HG03442 (cell line): ENCODE measurements around the gene FAM186B.

Experiments used
- ATAC-seq: cut with Tn5 transposase; IDR thresholded peaks from one replicate; pipeline ENCODE4 v1.9.1; 2021; ENCODE audit warnings: mild to moderate bottlenecking, moderate library complexity; ENCODE audit not compliant: unreplicated experiment

FAM186B gene

DNA sequence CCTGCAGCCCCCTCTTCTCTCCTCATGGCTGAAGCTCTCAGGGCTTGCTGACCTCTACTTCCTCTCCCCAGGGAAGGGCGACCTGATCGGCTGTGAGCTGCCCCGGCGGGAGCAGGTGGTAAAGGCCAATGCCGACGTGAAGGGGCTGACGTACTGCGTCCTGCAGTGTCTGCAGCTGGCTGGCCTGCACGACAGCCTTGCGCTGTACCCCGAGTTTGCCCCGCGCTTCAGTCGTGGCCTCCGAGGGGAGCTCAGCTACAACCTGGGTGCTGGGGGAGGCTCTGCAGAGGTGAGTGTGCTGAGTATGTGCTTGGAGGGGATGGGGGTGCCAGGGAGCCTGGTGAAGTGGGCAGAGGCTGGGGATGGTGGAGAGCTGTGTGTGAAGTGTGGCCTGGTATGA lies 51.2 kb downstream of the FAM186B start:
- ATAC-seq: no peak

DNA sequence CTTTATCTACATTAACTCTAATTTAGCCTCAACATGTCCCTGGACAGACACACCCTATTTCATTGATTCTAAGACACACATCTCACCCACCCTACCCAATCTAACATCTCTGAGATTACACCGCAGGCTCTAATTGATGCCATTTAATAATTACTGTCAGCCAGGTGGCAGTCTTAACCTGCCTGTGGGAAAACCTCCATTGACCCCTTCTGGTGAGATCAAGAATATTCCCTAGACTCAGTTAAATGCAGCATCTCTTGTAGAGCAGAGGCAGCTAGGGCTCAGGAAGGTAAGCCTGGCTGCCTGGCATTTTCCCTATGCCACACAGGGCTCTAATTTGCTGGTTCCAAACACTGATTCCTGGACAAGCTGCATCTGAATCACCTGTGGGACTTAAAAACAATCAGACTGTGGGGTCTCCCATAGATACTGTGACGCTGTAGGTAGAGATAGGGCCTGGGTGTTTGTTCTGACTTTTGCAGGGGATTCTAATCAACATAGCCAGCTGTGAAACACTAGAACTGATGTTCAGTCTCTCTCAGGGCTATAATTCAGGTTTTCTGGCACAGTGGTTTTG lies 51.8 kb downstream of the FAM186B start:
- ATAC-seq: no peak

DNA sequence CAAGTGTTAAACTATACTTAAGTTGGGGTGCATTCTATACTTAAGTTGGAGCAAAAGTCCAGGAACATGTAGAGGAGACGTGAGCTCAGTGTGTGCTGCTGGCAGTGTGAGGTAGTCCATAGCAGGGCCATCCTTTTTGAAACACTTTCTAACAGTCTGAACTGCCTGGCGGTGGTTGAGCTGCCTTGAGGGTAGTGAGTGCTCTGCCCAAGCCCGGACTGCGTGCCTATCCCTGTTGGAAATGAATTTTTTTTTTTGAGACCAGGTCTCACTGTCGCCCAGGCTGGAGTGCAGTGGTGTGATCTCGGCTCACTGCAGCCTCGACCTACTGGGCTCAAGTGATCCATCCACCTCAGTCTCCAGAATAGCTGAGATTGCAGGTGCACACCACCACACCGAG lies 52.5 kb downstream of the FAM186B start:
- ATAC-seq: no peak

DNA sequence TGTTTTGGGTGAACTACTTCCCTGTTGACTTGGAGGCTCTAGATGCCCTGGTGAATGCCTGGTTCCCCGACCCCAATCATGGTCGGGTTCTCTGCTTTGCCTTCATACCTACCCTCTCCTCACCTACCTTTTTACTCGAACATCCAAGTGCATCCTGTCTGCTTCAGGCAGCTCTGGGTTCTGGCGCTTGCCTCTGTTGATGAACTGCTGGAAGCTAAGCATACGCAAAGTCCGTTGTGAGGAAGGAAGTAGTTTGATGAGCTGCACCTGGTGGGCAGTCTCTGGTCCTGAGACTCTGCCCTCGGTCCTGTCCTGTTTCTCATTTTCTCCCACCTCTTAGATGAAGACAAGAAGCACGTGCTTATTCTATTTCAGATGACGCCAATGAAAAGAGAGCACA lies 53.0 kb downstream of the FAM186B start:
- no peak for ATAC-seq

DNA sequence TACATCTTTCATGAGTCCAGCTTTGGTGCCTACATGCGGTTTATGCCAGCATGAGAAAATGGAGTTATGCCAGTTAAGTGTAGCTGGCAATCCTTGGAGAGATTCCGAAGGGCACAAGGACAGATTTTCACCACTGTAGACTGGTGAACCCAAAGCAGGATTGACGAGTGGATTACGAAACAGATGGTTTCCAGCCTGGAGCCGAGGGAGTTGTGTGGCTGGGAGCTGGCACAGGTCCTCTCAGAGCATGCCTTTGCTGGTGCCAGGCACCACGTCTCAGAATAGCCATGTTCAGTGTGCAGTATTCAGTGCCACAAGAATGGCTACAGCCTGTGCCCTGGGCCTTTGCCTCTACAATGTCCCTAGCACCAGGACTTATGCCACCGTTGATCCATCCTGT lies 53.4 kb downstream of the FAM186B start:
- ATAC-seq: no peak

DNA sequence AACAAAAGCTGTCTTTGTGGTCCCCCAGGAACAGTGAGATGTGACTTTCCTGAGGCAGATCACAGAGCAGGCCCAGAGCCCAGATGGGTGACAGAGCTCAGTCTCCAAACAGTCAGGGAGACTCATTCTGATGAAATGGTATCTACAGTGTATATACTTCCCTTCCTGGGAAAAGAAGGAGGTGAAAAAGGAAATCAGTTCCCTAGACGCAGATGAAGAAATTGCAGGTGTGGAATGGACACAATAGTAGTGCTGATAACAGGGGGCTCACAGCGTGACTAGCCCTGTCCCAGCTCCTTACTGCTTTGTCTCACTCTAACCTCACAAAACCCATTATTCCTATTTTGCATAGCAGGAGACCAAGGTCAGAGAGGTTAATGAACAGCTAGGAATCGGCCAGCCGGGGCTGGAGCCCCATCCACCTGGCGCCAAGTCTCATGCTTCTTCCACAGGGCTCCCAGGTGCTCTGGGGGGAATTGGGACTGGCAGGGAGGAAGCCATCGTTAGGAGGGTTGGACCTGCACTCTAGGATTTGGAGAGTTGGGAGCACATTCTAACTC lies 54.7 kb downstream of the FAM186B start:
- ATAC-seq: no peak

DNA sequence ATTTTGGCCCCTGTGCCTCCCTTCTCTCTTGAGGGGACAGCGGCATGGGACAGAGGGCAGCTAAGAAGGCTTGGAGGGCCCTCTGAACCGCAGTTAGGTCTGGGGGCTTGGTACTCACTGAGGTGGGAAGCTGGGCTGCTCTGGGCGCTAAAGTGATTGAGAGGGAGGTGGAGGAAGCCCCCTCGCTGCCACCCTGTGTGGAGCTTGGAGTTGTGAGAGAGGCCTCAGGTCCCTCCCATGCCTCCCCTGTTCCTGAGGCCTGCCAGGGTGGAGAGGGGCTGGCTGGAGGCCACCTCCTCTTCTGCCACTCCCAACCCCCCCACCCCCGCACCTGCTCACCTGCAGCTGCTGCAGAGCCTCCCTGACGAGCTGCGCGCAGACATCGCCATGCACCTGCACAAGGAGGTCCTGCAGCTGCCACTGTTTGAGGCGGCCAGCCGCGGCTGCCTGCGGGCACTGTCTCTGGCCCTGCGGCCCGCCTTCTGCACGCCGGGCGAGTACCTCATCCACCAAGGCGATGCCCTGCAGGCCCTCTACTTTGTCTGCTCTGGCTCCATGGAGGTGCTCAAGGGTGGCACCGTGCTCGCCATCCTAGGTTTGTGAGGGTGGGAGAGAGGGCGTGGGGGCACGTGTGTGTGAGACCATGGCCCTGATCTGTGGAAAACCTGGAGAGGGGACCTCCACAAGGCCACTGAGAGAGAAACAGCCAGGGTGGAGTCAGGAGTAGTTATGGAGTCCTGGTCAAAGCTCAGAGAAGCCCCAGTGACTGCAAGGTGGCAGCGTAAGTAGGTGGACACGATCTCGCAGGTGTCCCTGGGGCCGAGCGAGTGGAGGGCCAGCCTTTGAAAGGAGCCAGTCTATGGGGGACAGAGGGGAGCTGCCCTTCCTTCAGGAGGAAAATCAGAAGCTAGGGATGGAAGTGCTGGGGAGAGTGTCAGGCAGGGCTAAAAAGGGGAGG lies 55.4 kb downstream of the FAM186B start:
- ATAC-seq: no peak

DNA sequence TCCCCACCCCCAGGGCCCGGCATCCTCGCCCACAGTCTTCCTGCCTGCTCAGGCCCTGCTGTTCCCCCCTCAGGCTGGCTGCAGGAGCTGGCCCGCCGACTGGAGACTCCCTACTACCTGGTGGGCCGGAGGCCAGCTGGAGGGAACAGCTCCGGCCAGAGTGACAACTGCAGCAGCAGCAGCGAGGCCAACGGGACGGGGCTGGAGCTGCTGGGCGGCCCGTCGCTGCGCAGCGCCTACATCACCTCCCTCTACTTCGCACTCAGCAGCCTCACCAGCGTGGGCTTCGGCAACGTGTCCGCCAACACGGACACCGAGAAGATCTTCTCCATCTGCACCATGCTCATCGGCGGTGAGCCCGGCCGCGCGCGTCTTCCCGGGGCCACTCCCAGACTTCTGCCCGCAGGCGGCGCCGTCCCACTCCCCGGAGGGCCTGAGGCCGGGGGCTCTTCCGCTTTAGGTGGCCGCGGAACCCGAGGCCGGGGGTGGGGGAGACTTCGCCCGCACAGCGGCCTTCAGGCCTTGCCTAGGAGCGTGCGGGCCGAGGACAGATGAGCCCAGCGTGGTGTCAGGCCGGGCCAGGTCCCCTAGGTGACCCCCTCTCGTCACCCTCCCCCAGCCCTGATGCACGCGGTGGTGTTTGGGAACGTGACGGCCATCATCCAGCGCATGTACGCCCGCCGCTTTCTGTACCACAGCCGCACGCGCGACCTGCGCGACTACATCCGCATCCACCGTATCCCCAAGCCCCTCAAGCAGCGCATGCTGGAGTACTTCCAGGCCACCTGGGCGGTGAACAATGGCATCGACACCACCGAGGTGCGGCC lies 56.4 kb downstream of the FAM186B start:
- ATAC-seq: no peak

DNA sequence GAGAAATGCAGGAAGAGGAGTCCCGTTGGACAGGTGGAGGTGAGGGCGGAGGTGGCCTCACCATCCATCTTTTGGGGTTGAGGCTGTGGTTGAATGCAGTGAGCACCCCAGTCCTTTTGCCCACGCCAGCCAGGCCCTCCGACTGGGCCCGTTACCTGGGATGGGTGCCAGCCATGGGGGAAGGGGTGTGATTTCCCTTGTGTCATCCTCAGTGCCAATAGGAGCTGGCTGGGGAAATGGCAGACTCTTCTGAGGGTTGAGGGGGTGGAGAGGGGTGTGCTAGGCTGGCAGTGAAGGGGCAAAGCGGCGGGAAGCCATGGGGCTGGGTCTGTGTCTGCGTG lies 57.0 kb downstream of the FAM186B start:
- ATAC-seq: no peak

DNA sequence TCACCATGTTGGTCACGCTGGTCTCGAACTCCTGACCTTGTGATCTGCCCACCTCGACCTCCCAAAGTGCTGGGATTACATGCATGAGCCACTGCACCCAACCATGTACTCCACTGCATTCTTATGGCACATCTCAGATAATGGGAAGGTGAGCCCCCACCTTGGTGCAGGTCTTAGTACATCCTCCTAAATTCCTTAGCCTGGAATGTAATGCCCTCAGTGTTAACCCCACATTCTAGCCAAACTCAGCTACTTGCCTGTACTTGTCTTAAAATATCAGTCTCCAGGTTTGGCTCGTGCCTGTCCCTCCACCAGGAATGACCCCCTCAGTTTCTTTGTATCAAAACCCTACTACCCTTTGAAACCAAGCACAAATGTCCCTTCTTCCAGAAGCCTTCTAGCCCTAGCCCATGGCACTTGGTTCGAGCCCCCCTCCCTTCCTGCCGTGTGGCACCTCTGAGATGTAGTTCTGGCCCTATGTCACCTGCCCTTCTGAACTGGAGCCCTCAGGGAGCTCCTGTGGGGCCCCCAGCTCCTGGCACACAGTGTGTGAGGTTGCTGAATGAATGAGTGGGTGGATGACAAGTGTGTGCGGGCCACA lies 58.2 kb downstream of the FAM186B start:
- ATAC-seq: no peak

DNA sequence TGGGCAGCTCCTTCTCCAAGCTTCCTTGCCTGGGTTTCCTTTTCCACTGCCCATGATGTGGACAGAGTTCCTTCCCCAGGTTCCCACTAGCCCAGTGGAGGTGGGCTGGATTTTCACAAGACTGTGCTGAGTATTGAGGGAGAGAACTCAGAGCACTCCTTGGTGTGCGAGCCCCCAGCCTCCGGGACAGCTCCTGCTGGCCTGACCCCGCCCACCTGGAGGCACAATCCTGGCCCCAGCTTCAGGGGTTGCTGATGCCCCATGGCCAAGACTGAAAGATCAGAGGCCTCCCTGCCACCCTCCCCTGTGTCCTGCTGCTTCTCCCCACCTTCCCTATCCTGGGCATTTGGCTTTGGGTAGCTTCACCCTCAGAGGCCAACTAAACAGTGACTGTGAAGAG lies 59.0 kb downstream of the FAM186B start:
- no peak for ATAC-seq

DNA sequence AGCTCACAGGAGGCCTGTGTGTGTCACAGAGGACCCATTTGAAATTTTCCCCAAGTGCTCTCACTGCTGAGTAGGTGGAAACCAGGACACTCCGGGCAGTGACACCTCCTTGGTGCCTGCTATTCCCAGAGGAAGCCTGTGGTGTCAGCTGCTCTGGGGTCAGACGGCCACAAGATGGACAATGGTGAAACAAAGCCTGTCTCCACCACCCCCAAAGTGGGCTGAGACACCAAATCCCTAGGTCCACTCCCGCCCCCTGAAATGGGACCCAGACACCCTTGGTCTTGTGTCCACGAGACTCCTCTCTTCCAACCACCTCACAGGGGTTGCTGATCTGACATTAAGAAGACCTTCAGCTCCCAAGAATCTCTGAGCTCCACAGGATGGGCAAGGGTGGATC lies 59.6 kb downstream of the FAM186B start:
- ATAC-seq: no peak

DNA sequence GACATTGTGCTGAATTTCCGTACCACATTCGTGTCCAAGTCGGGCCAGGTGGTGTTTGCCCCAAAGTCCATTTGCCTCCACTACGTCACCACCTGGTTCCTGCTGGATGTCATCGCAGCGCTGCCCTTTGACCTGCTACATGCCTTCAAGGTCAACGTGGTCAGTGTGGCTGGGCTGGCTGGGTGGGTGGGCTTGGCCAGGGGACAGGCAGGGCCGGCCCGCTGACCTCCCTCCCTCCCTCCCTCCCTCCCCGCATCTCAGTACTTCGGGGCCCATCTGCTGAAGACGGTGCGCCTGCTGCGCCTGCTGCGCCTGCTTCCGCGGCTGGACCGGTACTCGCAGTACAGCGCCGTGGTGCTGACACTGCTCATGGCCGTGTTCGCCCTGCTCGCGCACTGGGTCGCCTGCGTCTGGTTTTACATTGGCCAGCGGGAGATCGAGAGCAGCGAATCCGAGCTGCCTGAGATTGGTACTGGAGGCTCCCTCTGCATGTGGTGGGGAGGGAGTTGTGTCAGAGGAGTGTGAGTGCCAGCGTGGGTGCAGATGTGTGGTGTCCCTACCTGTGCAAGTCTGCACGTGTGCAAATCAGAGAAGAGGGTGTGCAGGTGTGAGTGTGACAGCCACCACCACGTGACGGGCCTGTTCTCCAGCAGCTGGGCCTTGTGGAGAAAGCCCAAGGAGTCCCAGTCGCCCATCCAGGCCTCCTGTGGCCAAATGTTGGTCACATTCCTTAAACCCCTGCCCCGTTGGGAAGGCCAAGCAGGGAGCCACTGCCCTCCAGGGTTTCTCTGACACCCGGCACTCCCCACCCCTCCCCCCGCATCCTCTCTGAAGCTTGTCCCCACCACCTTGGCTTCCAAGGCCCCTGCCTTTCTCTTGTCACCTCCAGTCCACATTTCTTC lies 61.3 kb downstream of the FAM186B start:
- ATAC-seq: no peak

DNA sequence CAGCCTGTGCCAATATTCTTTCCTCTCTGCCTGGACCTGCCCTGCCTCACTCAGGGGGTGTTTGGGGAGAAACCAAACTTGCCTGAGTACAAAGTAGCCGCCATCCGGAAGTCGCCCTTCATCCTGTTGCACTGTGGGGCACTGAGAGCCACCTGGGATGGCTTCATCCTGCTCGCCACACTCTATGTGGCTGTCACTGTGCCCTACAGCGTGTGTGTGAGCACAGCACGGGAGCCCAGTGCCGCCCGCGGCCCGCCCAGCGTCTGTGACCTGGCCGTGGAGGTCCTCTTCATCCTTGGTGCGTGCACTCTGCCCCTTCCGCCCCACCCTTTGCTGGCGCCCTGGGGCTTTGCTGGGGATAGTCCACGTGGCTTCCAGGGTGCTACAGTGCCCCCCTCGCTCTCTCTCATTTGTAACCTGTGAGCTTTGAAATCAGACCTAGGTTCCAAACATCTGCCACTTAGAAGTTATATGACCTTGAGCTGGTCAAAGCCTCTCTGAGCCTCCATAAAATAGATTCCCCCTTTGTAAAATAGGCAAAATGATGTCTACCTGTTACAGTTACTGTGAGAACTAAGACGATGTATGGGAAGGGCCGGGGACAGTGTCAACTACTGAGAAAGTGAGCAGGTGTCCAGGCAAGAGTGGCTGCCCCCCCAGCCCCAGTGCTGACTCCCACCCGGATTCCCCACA lies 62.1 kb downstream of the FAM186B start:
- ATAC-seq: no peak

DNA sequence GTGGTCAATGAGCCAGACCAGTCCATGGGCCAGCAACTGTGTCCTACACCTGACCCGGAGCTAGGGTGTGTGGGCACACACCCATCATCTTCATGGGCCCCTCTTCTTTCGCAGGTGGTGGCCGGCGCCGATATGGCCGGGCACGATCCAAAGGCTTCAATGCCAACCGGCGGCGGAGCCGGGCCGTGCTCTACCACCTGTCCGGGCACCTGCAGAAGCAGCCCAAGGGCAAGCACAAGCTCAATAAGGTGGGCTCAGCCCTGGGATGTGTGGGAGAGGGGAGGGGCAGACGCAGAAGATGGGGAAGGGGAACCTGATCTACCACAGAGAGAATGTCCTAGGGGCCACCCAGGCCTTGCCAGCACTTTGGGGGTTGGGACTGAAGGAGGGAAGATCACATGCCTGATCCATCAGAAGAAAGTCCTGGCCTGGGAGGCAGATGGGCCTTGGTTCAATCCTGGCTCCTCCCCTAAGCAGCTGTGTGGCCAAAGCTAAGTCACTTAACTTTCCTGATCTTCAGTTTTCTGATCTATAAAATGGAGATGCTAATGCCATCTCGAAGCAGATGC lies 62.8 kb downstream of the FAM186B start:
- no peak for ATAC-seq

DNA sequence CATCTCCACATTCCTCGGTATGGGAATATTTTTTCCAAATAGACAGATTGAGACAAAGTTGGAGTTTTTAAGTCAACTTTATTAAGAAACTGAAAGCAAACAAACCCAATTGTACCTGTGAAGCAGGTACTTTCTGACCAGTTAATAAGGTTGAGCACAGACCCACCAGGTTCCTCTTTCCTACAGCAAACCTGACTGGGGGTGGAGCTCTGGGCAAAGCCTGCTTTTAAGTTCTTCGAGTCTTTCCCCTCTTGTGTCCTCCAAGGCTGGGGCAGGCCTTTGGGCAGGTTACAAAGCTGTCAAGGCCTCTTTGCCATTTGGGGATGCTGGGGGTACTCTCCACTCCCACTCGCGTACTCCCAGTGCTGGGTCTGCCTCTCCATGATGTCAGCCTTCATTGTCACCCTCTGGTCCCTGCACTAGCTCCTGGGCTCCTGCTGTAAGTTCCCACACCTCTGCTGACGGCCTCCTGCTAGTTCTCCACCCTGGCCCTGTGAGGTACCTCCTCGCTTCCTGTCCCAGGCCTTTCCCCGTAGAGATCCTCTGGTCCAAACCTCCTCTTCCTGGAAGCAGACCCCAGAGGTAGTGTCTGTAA lies 63.4 kb downstream of the FAM186B start:
- no peak for ATAC-seq

DNA sequence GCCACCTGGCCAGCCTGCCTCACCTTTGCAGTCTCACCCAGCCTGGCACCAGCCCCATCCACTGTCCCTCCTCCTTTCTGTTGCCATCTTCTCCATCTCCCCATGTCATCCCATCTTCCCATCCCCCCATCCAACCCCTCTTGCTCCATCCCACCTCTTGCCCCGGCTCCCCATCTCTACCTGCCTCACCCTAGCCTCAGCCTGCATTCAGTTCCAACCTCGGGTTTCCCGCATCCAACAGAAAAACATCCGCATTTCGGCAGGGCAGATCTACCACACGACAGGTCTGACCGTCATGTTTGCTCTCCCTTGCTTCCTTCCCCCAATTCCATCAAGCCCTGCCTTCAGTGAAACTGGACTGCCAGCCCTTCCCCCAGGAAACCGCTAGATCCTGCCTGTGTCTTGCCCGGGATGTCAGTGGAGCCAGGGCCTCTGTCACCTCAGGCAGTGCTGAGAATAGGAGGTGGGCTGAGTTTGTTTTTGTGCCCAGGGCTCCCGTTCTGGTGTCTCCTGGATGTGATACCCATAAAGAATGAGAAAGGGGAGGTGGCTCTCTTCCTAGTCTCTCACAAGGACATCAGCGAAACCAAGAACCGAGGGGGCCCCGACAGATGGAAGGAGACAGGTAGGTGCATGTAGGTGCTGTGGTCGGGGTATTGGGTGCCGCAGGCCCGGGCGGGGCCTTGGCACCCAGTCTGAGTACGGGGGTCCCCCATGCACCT lies 64.1 kb downstream of the FAM186B start:
- no peak for ATAC-seq
